NCI-H2171 (cell line): ENCODE data around the gene ZC3H13.

ENCODE experiments used
- DNase-seq: peaks from one replicate; lab custom pipeline; 2025; lab: John Stamatoyannopoulos, UW

Gene ZC3H13

GRCh38 chr13:45940061-45940460 lies 112.5 kb downstream of the ZC3H13 start:
- no peak for DNase-seq

- no peak for DNase-seq
Measured at GRCh38 chr13:45936621-45937020, 115.9 kb downstream of the ZC3H13 start.

- no peak for DNase-seq
Measured at GRCh38 chr13:45934283-45934682, 118.3 kb downstream of the ZC3H13 start.

GRCh38 chr13:45933203-45933908 lies 119.2 kb downstream of the ZC3H13 start:
- DNase-seq: no peak

DNA sequence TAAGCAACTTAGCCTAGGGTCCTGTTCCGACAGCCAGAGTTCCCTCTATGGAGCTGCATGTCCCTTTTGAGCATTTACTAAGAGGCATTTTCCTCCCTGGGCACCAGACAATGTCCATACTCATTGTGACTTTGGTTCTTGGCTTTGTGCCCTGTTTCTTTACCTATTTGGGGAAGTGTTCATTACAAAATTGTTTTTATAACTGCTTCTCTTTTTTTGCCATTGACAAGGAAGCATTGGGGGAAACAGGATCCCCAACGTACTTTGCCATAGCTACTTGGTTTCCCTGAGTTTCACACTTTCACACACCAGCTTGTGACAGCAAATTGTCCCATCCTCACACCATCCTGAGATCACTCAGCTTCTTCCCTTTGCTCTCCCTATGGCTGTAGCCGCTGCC lies 119.9 kb downstream of the ZC3H13 start:
- no peak for DNase-seq

- no peak for DNase-seq
Measured at GRCh38 chr13:45932172-45932571, 120.4 kb downstream of the ZC3H13 start.

GRCh38 chr13:45931211-45931610 lies 121.3 kb downstream of the ZC3H13 start:
- no peak for DNase-seq

DNA sequence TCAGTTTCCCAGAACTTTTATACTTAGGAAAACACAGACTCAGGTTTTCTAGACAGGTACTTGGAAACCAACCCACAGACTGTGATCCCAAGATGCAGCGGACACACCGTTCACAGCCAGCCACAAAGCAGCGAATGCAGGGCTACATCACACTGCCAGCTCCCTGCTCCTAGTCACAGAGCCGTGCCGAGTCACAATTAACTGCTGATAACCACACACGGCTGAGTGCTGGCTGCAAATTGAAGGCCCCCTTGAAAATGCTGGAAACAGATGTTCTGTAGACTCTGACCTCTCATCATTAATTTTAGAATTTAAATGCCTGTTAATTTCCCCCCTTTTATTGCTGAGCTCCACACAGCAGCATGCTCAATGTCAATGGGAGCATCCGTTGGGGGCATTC lies 122.4 kb downstream of the ZC3H13 start:
- no peak for DNase-seq

- no peak for DNase-seq
Measured at GRCh38 chr13:45928843-45929242, 123.7 kb downstream of the ZC3H13 start.

GRCh38 chr13:45928176-45928575 lies 124.4 kb downstream of the ZC3H13 start:
- no peak for DNase-seq

DNA sequence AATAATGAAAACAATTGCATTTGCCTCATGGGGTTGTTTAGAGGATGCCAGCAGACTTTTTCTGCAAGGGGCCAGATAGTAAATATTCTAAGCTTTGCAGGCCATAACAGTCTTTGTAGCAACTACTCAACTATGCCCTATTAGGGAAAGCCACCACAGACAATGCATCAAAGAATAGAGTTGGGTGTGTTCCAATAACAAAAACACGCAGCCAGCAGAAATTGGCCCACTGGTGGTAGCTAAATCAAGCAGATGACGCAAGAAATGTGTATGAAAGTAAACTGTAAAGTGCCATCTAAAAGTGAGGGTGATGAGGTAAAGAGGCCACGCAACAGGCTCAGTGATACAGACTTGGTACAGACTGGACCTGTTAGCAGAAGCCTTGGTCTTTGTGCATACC lies 125.8 kb downstream of the ZC3H13 start:
- DNase-seq: no peak

DNA sequence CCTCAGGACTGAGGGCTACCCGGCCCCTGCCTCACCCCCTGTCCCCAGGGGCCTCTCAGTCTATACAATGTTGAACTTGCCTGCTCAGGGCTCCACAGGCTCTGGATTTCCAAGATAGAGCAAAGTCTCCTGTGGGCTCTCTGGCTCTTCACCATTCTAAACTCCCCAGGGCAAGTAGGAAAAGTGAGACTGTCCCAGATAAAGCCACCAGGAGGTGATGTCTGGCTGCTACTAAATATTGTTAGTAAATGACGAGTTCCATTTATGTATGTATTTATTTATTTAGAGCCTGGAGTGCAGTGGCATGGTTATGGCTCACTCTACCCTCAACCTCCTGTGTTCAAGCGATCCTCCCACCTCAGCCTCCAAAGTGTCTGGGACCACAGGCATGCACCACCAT lies 127.4 kb downstream of the ZC3H13 start:
- no peak for DNase-seq

GRCh38 chr13:45921162-45921736 lies 131.3 kb downstream of the ZC3H13 start:
- DNase-seq: no peak

DNA sequence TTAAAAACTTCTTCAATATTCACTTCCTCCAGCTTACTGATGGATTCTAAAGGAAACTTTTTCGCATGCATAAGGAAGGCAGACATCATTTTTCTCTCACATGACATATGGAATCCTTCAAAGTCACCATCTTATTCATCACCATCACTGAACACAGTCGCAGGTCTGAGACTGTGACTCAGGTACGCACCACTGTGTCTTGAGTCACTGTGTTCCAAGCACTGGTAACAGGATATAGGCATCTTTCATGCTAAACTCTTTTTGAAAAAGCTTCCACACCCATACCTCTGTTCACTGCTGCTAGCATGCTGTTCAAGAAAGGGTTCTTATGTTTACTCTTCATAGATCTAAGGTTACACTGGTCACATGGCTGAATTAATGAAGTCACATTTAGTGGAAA lies 133.9 kb downstream of the ZC3H13 start:
- no peak for DNase-seq

DNA sequence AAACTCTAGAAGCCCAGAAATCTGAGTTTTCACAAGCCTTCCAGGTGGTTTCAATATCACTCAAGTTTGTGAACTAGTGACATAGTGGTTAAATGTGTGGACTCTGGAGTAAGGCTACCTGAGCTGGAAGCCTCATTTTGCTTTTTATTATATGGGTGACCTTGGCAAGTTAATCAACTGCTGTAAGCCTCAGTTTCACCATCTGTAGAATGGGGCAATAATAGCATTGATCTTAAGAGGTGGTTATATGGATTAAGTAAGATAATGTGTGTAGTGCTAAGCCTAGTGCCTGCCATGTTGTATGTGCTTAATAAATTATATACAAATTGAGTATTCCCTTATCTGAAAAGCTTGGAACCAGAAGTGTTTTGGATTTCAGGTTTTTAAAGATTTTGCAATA lies 135.5 kb downstream of the ZC3H13 start:
- no peak for DNase-seq

GRCh38 chr13:45915686-45916439 lies 136.7 kb downstream of the ZC3H13 start:
- DNase-seq: no peak

DNA sequence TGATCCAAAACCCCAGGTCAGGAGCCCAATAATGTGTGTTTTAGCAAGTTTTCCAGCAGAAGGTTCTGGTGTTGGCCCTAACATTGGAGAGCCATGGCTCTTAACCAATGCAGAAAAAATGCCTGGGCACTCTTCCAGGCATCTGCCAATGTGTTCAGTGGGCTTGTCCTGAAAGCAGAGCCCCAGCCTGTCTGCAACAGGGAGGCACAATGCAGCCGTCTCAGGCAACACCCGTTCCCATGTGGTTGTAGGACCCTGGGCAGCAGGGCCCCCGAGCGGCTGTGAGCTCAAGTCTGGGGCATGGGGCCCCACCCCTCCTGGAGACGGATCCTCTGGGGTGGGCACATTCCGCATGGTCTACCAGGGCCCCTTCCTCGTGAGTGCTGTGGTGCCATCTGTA lies 142.9 kb downstream of the ZC3H13 start:
- DNase-seq: peak; percentile 7

GRCh38 chr13:45909089-45909488 lies 143.5 kb downstream of the ZC3H13 start:
- DNase-seq: no peak

DNA sequence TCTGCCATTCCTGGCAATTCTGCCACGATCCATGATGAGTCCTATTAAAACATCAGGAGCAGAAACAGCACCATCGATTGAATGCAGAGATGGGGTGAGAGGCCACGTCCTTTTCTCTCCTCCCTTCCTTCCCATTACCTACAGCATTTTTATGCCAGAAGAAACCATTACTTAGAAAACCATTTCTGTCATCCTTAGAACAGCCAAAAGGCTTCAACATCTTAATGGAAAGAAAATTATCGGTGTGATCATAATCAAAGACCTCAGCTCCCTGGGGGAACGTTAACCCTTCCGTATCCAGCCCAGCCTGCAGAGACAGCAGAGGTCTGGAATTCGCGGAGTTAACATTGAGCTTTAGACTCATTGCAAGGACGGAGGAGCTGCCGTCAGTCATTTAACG lies 145.0 kb downstream of the ZC3H13 start:
- DNase-seq: no peak
